H9 (cell line): ENCODE measurements around the gene TSPAN31. TPM values are rescaled to one million over a fixed set of nuclear protein-coding genes. Genes with fewer than 3 reads are reported as not detected.

Experiments
- DNase-seq: peaks from one replicate; pipeline ENCODE4 v3.0.0-alpha.2; 2017
- H2AFZ ChIP-seq: one replicate; pipeline ENCODE4 v1.6.1; 2013; ENCODE audit warnings: mild to moderate bottlenecking, low read length, control low read depth, moderate library complexity
- H2AK5ac ChIP-seq: 2 replicates; pipeline ENCODE4 v1.6.1; 2013; ENCODE audit warnings: low read length, control low read depth, mixed read lengths; ENCODE audit not compliant: insufficient read length
- H2BK120ac ChIP-seq: one replicate; pipeline ENCODE4 v1.6.1; 2013; ENCODE audit warnings: low read depth, mild to moderate bottlenecking, low read length, control low read depth, inconsistent platforms; ENCODE audit not compliant: poor library complexity, severe bottlenecking
- H2BK12ac ChIP-seq: 2 replicates; pipeline ENCODE4 v1.6.1; 2013; ENCODE audit warnings: low read length, control low read depth, mixed read lengths, low read depth; ENCODE audit not compliant: insufficient read length
- H2BK15ac ChIP-seq: 2 replicates; pipeline ENCODE4 v1.6.1; 2013; ENCODE audit warnings: low read depth, low read length, control low read depth
- H2BK20ac ChIP-seq: one replicate; pipeline ENCODE4 v1.6.1; 2013; ENCODE audit warnings: low read depth, mild to moderate bottlenecking, low read length, control low read depth, inconsistent platforms; ENCODE audit not compliant: poor library complexity, severe bottlenecking
- H2BK5ac ChIP-seq: 2 replicates; pipeline ENCODE4 v1.6.1; 2013; ENCODE audit warnings: low read length, control low read depth, mixed read lengths; ENCODE audit not compliant: insufficient read length
- H3K14ac ChIP-seq: 2 replicates; pipeline ENCODE4 v1.6.1; 2013; ENCODE audit warnings: low read length, control low read depth; ENCODE audit not compliant: insufficient read depth
- H3K18ac ChIP-seq: 2 replicates; pipeline ENCODE4 v1.6.1; 2013; ENCODE audit warnings: low read depth, mild to moderate bottlenecking, mixed read lengths, low read length, control low read depth; ENCODE audit not compliant: insufficient read length
- H3K23ac ChIP-seq: 2 replicates; pipeline ENCODE4 v1.6.1; 2013; ENCODE audit warnings: low read length, control low read depth, mixed read lengths, low read depth; ENCODE audit not compliant: insufficient read length
- H3K23me2 ChIP-seq: 2 replicates; pipeline ENCODE4 v1.6.1; 2013; ENCODE audit warnings: low read depth, mild to moderate bottlenecking, mixed read lengths, low read length, control low read depth; ENCODE audit not compliant: insufficient read length, poor library complexity, severe bottlenecking
- H3K27ac ChIP-seq: 2 replicates; pipeline ENCODE4 v1.5.1; 2013; ENCODE audit warnings: low read length, control low read depth, mixed read lengths, low read depth; ENCODE audit not compliant: insufficient read length
- H3K27me3 ChIP-seq: 2 replicates; pipeline ENCODE4 v1.6.1; 2013; ENCODE audit warnings: low read length, control low read depth, inconsistent platforms; ENCODE audit not compliant: insufficient read depth
- H3K4ac ChIP-seq: 2 replicates; pipeline ENCODE4 v1.6.1; 2013; ENCODE audit warnings: low read depth, mild to moderate bottlenecking, control low read depth, inconsistent platforms, low read length, moderate library complexity
- H3K4me1 ChIP-seq: 2 replicates; pipeline ENCODE4 v1.6.1; 2013; ENCODE audit warnings: low read length, control low read depth, inconsistent platforms; ENCODE audit not compliant: insufficient read depth
- H3K4me2 ChIP-seq: 2 replicates; pipeline ENCODE4 v1.6.1; 2013; ENCODE audit warnings: low read length, control low read depth, mixed read lengths; ENCODE audit not compliant: insufficient read length, insufficient read depth
- H3K56ac ChIP-seq: 2 replicates; pipeline ENCODE4 v1.6.1; 2013; ENCODE audit warnings: low read depth, mild to moderate bottlenecking, mixed read lengths, low read length, control low read depth; ENCODE audit not compliant: insufficient read length
- H3K79me1 ChIP-seq: 2 replicates; pipeline ENCODE4 v1.6.1; 2013; ENCODE audit warnings: low read depth, mild to moderate bottlenecking, moderate library complexity, low read length, control low read depth, inconsistent platforms; ENCODE audit not compliant: insufficient read depth, poor library complexity, severe bottlenecking
- H3K79me2 ChIP-seq: 2 replicates; pipeline ENCODE4 v1.6.1; 2013; ENCODE audit warnings: low read length, control low read depth, inconsistent platforms; ENCODE audit not compliant: insufficient read depth
- H3K9ac ChIP-seq: 2 replicates; pipeline ENCODE4 v1.6.1; 2013; ENCODE audit warnings: low read length, control low read depth, mixed read lengths; ENCODE audit not compliant: insufficient read length; ENCODE audit errors: extremely low read depth
- H3K9me3 ChIP-seq: one replicate; pipeline ENCODE4 v1.6.1; 2013; ENCODE audit warnings: low read depth, low read length, inconsistent platforms; ENCODE audit not compliant: control insufficient read depth
- H3T11ph ChIP-seq: one replicate; pipeline ENCODE4 v1.6.1; 2013; ENCODE audit warnings: mild to moderate bottlenecking, low read length, control low read depth, inconsistent platforms
- H4K20me1 ChIP-seq: one replicate; pipeline ENCODE4 v1.6.1; 2013; ENCODE audit not compliant: control insufficient read depth, insufficient read length, insufficient read depth
- H4K5ac ChIP-seq: 2 replicates; pipeline ENCODE4 v1.6.1; 2013; ENCODE audit warnings: low read depth, mild to moderate bottlenecking, mixed read lengths, low read length, control low read depth; ENCODE audit not compliant: insufficient read length
- H4K8ac ChIP-seq: replicated peaks from 2 replicates; pipeline ENCODE4 v1.6.1; 2013; ENCODE audit warnings: low read length, control low read depth, mixed read lengths, low read depth; ENCODE audit not compliant: insufficient read length
- H4K91ac ChIP-seq: 2 replicates; pipeline ENCODE4 v1.6.1; 2013; ENCODE audit warnings: low read depth, mild to moderate bottlenecking, moderate library complexity, mixed read lengths, low read length, control low read depth; ENCODE audit not compliant: insufficient read length
- H3K27ac Mint-ChIP-seq, 3 experiments: 2 replicates in 2 of 3; 3 replicates in 1 of 3; pipeline ENCODE4 v1.8.0; 2020 to 2021; ENCODE audit warnings: mixed read lengths in 3 of 3, mild to moderate bottlenecking in 1 of 3, moderate library complexity in 1 of 3
- H3K27me3 Mint-ChIP-seq: 2 replicates; pipeline ENCODE4 v1.8.0; 2021; ENCODE audit warnings: low read depth, mild to moderate bottlenecking, moderate library complexity, mixed read lengths
- H3K36me3 Mint-ChIP-seq, 3 experiments: 2 replicates in 2 of 3; 3 replicates in 1 of 3; pipeline ENCODE4 v1.8.0; 2020 to 2021; ENCODE audit warnings: low read depth in 3 of 3, mixed read lengths in 3 of 3; ENCODE audit not compliant: insufficient read depth in 1 of 3
- H3K4me1 Mint-ChIP-seq, 2 experiments: 2 replicates each; pipeline ENCODE4 v1.8.0; 2020; ENCODE audit warnings: mixed read lengths in 2 of 2
- H3K4me3 Mint-ChIP-seq, 2 experiments: 2 replicates in 1 of 2; 3 replicates in 1 of 2; pipeline ENCODE4 v1.8.0; 2020 to 2021; ENCODE audit warnings: mild to moderate bottlenecking in 2 of 2, mixed read lengths in 2 of 2, moderate library complexity in 1 of 2
- H3K9me3 Mint-ChIP-seq, 2 experiments: 2 replicates in 1 of 2; 3 replicates in 1 of 2; pipeline ENCODE4 v1.8.0; 2020; ENCODE audit warnings: mild to moderate bottlenecking in 2 of 2, mixed read lengths in 2 of 2, moderate library complexity in 1 of 2
- CTCF ChIP-seq: fragments of 200-600 bp; sonication (generic); conservative IDR thresholded peaks from 3 replicates; pipeline ENCODE4 v1.8.0; 2021; ENCODE audit warnings: antibody characterized with exemption, mild to moderate bottlenecking
- WGBS: extraction: QIAGEN DNeasy Blood & Tissue Kit; methylation state at CpG from one replicate; pipeline ENCODE4 v1.1.7; 2013; ENCODE audit warnings: missing lambda C conversion rate, low lambda C conversion rate, mixed read lengths; ENCODE audit not compliant: insufficient read length; ENCODE audit errors: extremely low coverage; 5-methylcytosine and 5-hydroxymethylcytosine counted together
- total RNA-seq: library from RNA; stranded (reverse); gene quantifications from 2 replicates; pipeline ENCODE4 v1.2.1, GENCODE V29; 2021

Gene TSPAN31
- total RNA-seq, 1 experiment from 2014 or later = 20.0 TPM

- Histone ChIP-seq H3K4ac (no peak overlapping the region), H3K79me1 (no peaks in the 10 kb centered on the region), H2BK5ac (no peak overlapping the region), H2BK120ac (no peak overlapping the region), H2BK12ac (no peak overlapping the region), H3K14ac (no peak overlapping the region), H3K79me2 (no peaks in the 10 kb centered on the region), H3K27ac (no peak overlapping the region), H3K18ac (no peak overlapping the region), H3T11ph (no peak overlapping the region), H3K4me2 (no peak overlapping the region), H3K27me3 (no peaks in the 10 kb centered on the region), H3K56ac (no peak overlapping the region), H2AFZ (no peak overlapping the region), H2BK20ac (no peak overlapping the region), H3K23ac (no peak overlapping the region), H2BK15ac (no peak overlapping the region), H3K9me3 (no peaks in the 10 kb centered on the region), H4K5ac (no peak overlapping the region), H4K20me1 (no peaks in the 10 kb centered on the region), H3K9ac (no peak overlapping the region), H4K8ac (no peak overlapping the region), H3K4me1 (no peaks in the 10 kb centered on the region), H3K23me2 (no peaks in the 10 kb centered on the region), H2AK5ac (no peak overlapping the region), H4K91ac (no peak overlapping the region)
- no peak for TF ChIP-seq CTCF
- 0 out of 5 replicates have a peak, but pooled peaks cover 0 to 3% of the 10 kb centered on the region in 2 experiments for H3K9me3 Mint-ChIP-seq
- no peaks in the 10 kb centered on the region for H3K4me1 Mint-ChIP-seq
- H3K27ac Mint-ChIP-seq = no peak overlapping the region
- peaks cover 7 to 22% (median 11%) of the 10 kb centered on the region in 3 experiments for H3K36me3 Mint-ChIP-seq
- H3K27me3 Mint-ChIP-seq = no peaks in the 10 kb centered on the region
- no CpG with 5 or more reads among the region's 2 CpGs for WGBS
- no peak overlapping the region for H3K4me3 Mint-ChIP-seq
- DNase-seq = no peak
Observed at GRCh38 chr12:57708296-57708695, 36.5 kb upstream of the TSPAN31 start.
